HG03432 (cell line): ENCODE data around the gene RNF213.

Experiments used
- ATAC-seq: cut with Tn5 transposase; IDR thresholded peaks from one replicate; pipeline ENCODE4 v1.9.1; 2021; ENCODE audit warnings: mild to moderate bottlenecking, moderate library complexity; ENCODE audit not compliant: unreplicated experiment

Gene RNF213

GRCh38 chr17:80445007-80445725 is 184.5 kb downstream of the RNF213 start:
- no peak for ATAC-seq

GRCh38 chr17:80445726-80446110 is 185.1 kb downstream of the RNF213 start:
- no peak for ATAC-seq

GRCh38 chr17:80446645-80447405 is 186.2 kb downstream of the RNF213 start:
- no peak for ATAC-seq

- no peak for ATAC-seq
These were observed 187.1 kb downstream of the RNF213 start for GRCh38 chr17:80447790-80448189.
